Liver (tissue), 3 donors: ENCODE measurements around the gene ZNF548.

Experiments
- CTCF ChIP-seq: fragments of 150-350 bp; IDR thresholded peaks from 2 replicates; pipeline ENCODE4 v1.5.1; 2017; ENCODE audit warnings: improper control_type of control experiment, low read depth, low read length; ENCODE audit not compliant: missing input control
- GABPA ChIP-seq, 2 donors: IDR thresholded peaks in 1 of 2; conservative IDR thresholded peaks in 1 of 2; 2 replicates each; pipeline ENCODE4 v1.6.1; 2016; ENCODE audit warnings: antibody characterized with exemption in 2 of 2, mild to moderate bottlenecking in 1 of 2, moderate library complexity in 1 of 2
- HNF4A ChIP-seq, 2 donors: conservative IDR thresholded peaks; 2 replicates each; pipeline ENCODE4 v1.6.1; 2016; ENCODE audit warnings: antibody characterized with exemption in 2 of 2, mild to moderate bottlenecking in 2 of 2
- JUND ChIP-seq, 2 donors: IDR thresholded peaks; 2 replicates each; pipeline ENCODE4 v1.6.1; 2016; ENCODE audit warnings: antibody characterized with exemption in 2 of 2
- RAD21 ChIP-seq, 2 donors: IDR thresholded peaks; 2 replicates each; pipeline ENCODE4 v1.6.1; 2016; ENCODE audit warnings: antibody characterized with exemption in 2 of 2, mild to moderate bottlenecking in 2 of 2
- SP1 ChIP-seq: IDR thresholded peaks from 2 replicates; pipeline ENCODE4 v1.6.1; 2018; ENCODE audit warnings: antibody characterized with exemption, mild to moderate bottlenecking
- YY1 ChIP-seq: IDR thresholded peaks from 2 replicates; pipeline ENCODE4 v1.6.1; 2016; ENCODE audit warnings: antibody characterized with exemption, mild to moderate bottlenecking
- TF ChIP-seq, protein P1 (sequence below): IDR thresholded peaks from 2 replicates; pipeline ENCODE4 v1.6.1; 2016; ENCODE audit warnings: antibody characterized with exemption
- TF ChIP-seq, protein P2 (sequence below): IDR thresholded peaks from 2 replicates; pipeline ENCODE4 v1.6.1; 2016; ENCODE audit warnings: antibody characterized with exemption, mild to moderate bottlenecking
- TF ChIP-seq, protein P3 (sequence below): IDR thresholded peaks from 2 replicates; pipeline ENCODE4 v1.6.1; 2016; ENCODE audit warnings: antibody characterized with exemption
- TF ChIP-seq, protein P4 (sequence below): IDR thresholded peaks from 2 replicates; pipeline ENCODE4 v1.6.1; 2016; ENCODE audit warnings: antibody characterized with exemption
- donor health status: healthy.
- donor health status: healthy.

DNA sequence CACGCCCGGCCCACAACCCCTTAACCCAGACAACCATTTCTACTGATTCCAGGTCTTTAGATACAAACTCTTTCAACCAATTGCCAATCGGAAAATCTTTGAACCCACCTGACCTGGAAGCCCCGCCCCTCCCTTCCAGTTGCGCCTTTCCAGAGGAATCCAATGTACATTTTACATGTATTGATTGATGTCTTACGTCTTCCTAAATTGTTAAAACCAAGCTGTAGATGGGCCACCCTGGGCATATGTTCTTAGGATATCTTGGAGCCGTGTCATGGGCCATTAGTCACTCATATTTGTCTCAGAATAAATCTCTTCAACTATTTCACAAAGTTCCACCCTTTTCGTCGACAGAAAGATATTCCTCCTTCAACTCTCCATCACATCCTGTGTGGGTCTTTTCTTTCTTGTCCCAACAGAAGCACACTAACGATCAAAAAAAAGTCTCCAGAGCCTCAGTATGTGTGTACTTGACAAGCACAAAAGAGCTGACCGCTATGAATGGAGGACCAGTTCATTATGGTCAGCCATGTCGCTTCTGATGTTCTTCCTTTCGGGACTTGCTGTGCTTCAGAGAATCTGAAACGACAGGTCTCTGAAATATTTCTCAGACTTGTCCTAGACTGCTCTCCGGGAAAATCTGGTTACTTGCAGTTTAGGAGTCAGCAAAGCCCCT is 44.9 kb downstream of the ZNF548 start:
- TF ChIP-seq CTCF, result no peak
- no peak for TF ChIP-seq GABPA (IDR thresholded peaks at IDR 0.05 in 1 of 2, conservative IDR thresholded peaks at IDR 0.05 in 1 of 2)
- TF ChIP-seq, protein P1, sequence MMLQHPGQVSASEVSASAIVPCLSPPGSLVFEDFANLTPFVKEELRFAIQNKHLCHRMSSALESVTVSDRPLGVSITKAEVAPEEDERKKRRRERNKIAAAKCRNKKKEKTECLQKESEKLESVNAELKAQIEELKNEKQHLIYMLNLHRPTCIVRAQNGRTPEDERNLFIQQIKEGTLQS, result no peak
- TF ChIP-seq JUND (IDR thresholded peaks at IDR 0.05), result no peak
- TF ChIP-seq RAD21 (IDR thresholded peaks at IDR 0.05), result no peak
- no peak for TF ChIP-seq SP1
- TF ChIP-seq YY1, result no peak
- TF ChIP-seq, protein P2, sequence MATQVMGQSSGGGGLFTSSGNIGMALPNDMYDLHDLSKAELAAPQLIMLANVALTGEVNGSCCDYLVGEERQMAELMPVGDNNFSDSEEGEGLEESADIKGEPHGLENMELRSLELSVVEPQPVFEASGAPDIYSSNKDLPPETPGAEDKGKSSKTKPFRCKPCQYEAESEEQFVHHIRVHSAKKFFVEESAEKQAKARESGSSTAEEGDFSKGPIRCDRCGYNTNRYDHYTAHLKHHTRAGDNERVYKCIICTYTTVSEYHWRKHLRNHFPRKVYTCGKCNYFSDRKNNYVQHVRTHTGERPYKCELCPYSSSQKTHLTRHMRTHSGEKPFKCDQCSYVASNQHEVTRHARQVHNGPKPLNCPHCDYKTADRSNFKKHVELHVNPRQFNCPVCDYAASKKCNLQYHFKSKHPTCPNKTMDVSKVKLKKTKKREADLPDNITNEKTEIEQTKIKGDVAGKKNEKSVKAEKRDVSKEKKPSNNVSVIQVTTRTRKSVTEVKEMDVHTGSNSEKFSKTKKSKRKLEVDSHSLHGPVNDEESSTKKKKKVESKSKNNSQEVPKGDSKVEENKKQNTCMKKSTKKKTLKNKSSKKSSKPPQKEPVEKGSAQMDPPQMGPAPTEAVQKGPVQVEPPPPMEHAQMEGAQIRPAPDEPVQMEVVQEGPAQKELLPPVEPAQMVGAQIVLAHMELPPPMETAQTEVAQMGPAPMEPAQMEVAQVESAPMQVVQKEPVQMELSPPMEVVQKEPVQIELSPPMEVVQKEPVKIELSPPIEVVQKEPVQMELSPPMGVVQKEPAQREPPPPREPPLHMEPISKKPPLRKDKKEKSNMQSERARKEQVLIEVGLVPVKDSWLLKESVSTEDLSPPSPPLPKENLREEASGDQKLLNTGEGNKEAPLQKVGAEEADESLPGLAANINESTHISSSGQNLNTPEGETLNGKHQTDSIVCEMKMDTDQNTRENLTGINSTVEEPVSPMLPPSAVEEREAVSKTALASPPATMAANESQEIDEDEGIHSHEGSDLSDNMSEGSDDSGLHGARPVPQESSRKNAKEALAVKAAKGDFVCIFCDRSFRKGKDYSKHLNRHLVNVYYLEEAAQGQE, result no peak
- TF ChIP-seq HNF4A (conservative IDR thresholded peaks at IDR 0.05), result no peak
- TF ChIP-seq, protein P3, sequence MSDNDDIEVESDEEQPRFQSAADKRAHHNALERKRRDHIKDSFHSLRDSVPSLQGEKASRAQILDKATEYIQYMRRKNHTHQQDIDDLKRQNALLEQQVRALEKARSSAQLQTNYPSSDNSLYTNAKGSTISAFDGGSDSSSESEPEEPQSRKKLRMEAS, result no peak
- TF ChIP-seq, protein P4, sequence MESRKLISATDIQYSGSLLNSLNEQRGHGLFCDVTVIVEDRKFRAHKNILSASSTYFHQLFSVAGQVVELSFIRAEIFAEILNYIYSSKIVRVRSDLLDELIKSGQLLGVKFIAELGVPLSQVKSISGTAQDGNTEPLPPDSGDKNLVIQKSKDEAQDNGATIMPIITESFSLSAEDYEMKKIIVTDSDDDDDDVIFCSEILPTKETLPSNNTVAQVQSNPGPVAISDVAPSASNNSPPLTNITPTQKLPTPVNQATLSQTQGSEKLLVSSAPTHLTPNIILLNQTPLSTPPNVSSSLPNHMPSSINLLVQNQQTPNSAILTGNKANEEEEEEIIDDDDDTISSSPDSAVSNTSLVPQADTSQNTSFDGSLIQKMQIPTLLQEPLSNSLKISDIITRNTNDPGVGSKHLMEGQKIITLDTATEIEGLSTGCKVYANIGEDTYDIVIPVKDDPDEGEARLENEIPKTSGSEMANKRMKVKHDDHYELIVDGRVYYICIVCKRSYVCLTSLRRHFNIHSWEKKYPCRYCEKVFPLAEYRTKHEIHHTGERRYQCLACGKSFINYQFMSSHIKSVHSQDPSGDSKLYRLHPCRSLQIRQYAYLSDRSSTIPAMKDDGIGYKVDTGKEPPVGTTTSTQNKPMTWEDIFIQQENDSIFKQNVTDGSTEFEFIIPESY, result no peak
